Memory B cell (primary cell): ENCODE results near the gene DRP2.

Source experiments
- ATAC-seq: fragments of 150-1000 bp; cut with Tn5 transposase; 2 replicates; pipeline ENCODE4 v1.10.0; 2021; ENCODE audit warnings: low read depth, mild to moderate bottlenecking, moderate library complexity
- DNase-seq, 2 donors: peaks; one replicate each; pipeline ENCODE4 v3.0.0; 2022; ENCODE audit warnings: low spot score in 2 of 2
- H3K27ac Mint-ChIP-seq: one replicate; pipeline ENCODE4 v1.8.0; 2022; ENCODE audit warnings: mild to moderate bottlenecking, moderate library complexity, mixed read lengths
- H3K27me3 Mint-ChIP-seq: one replicate; pipeline ENCODE4 v1.8.0; 2022; ENCODE audit warnings: mixed read lengths
- H3K36me3 Mint-ChIP-seq: one replicate; pipeline ENCODE4 v1.8.0; 2022; ENCODE audit warnings: mild to moderate bottlenecking, mixed read lengths
- H3K4me1 Mint-ChIP-seq: one replicate; pipeline ENCODE4 v1.8.0; 2022; ENCODE audit warnings: mixed read lengths
- H3K4me3 Mint-ChIP-seq: one replicate; pipeline ENCODE4 v1.8.0; 2022; ENCODE audit warnings: mild to moderate bottlenecking, moderate library complexity, mixed read lengths
- H3K9me3 Mint-ChIP-seq: one replicate; pipeline ENCODE4 v1.8.0; 2022; ENCODE audit warnings: mixed read lengths

Gene DRP2

DNA sequence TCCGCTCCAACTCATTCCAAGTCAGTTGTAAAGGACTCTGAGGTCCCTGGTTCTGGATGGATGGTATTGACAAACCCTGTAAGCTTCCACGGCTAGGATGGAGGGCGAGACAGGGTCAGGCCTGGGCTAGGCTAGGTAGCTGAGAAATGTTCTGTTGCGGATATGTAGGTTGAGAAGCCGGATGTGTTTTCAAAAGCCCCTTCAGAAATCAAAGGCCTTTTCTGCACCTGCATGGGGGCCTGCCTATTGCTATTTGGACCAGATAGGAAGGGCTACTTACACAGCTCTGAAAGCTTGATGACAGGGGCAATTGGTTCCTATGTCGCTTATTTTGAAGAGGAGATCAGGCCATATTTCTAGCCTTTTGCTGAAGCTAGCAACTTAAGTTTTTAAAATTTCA, 1.9 kb upstream of the DRP2 start:
- DNase-seq (no peak), ATAC-seq (no peak)
- no peaks in the 10 kb centered on the region for H3K36me3 Mint-ChIP-seq
- peaks cover 3% of the 10 kb centered on the region for H3K4me1 Mint-ChIP-seq
- H3K4me3 Mint-ChIP-seq, result no peak overlapping the region
- H3K9me3 Mint-ChIP-seq, result no peaks in the 10 kb centered on the region
- no peak overlapping the region for H3K27ac Mint-ChIP-seq
- peaks cover 2% of the 10 kb centered on the region for H3K27me3 Mint-ChIP-seq

GRCh38 chrX:101219864-101220346, 319 bp downstream of the DRP2 start:
- no peak for DNase-seq
- ATAC-seq, result no peak
- Mint-ChIP-seq H3K27me3 (peaks cover 2% of the 10 kb centered on the region), H3K4me3 (no peak overlapping the region), H3K9me3 (no peaks in the 10 kb centered on the region), H3K27ac (no peak overlapping the region), H3K36me3 (no peaks in the 10 kb centered on the region), H3K4me1 (peaks cover 3% of the 10 kb centered on the region)

GRCh38 chrX:101220662-101221260, 1.2 kb downstream of the DRP2 start:
- no peak overlapping the region for H3K4me3 Mint-ChIP-seq
- no peaks in the 10 kb centered on the region for H3K36me3 Mint-ChIP-seq
- H3K4me1 Mint-ChIP-seq, result no peaks in the 10 kb centered on the region
- no peak overlapping the region for H3K27ac Mint-ChIP-seq
- DNase-seq (no peak), ATAC-seq (no peak)
- H3K27me3 Mint-ChIP-seq, result peaks cover 2% of the 10 kb centered on the region
- H3K9me3 Mint-ChIP-seq, result no peaks in the 10 kb centered on the region

DNA sequence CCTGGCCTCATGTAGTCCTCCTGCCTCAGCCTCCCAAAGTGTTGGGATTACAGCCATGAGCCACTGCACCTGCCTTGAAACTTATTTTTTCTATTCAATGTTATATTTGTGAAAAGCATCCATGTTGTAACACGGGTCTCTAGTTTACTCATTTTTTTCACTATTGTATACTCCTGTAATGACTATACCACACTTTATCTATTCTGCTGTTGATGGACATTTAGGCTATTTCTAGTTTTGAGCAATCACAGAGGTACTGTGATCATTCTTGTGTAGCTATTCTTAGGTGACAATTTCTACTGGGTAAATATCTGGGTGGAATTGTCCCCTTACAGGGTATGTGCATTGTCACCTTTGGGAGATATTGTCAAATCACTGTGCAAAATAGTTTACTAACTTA, 3.6 kb downstream of the DRP2 start:
- no peak for DNase-seq
- no peak for ATAC-seq
- Mint-ChIP-seq H3K27ac (no peak overlapping the region), H3K27me3 (peaks cover 2% of the 10 kb centered on the region), H3K36me3 (no peaks in the 10 kb centered on the region), H3K4me3 (no peak overlapping the region), H3K4me1 (no peaks in the 10 kb centered on the region), H3K9me3 (no peaks in the 10 kb centered on the region)

DNA sequence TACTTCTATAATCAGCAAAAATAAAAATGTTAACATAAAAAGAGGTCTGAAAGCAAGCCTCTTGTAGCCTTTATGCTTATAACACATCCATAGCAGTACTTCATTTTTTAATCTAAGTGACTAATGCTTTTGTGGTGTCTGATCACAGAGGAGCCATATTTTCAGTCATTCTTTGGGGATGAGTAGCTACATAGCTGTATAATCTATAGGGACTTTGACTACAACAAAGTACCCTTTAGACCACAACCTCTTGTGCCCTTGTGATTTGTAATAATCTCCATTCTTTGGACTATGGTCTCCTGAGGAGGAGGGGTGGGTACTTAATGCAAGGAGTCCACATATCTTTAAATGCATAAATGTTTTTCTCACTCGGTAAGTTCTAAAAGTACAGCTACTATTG, 9.6 kb downstream of the DRP2 start:
- no peak for ATAC-seq
- DNase-seq, result no peak
- no peak overlapping the region for H3K4me3 Mint-ChIP-seq
- H3K36me3 Mint-ChIP-seq, result no peaks in the 10 kb centered on the region
- no peaks in the 10 kb centered on the region for H3K4me1 Mint-ChIP-seq
- H3K27ac Mint-ChIP-seq, result no peak overlapping the region
- peaks cover 3% of the 10 kb centered on the region for H3K27me3 Mint-ChIP-seq
- no peaks in the 10 kb centered on the region for H3K9me3 Mint-ChIP-seq

GRCh38 chrX:101230636-101231035, 11.1 kb downstream of the DRP2 start:
- no peaks in the 10 kb centered on the region for H3K36me3 Mint-ChIP-seq
- ATAC-seq (no peak), DNase-seq (no peak)
- H3K27ac Mint-ChIP-seq, result no peak overlapping the region
- H3K9me3 Mint-ChIP-seq, result no peaks in the 10 kb centered on the region
- H3K4me1 Mint-ChIP-seq, result no peaks in the 10 kb centered on the region
- H3K27me3 Mint-ChIP-seq, result peaks cover 3% of the 10 kb centered on the region
- no peak overlapping the region for H3K4me3 Mint-ChIP-seq

DNA sequence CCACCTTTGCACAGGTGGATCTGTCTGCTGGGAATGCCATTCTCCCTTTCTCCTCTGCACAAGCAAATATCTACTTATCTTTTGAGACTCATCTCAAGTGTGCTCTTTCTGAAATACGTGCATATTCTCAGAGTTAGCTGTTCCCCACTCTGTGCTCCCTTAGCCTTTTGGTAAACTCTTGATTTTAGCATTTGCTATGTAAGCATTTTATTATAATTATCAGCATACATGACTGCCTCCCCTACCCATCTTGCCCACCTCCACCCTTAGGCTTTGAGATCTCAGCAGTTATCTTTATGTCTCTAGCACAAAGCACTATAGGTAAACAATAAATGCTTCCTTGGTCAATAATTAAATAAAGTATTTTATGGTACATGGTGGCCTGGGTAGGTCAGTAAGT, 11.5 kb downstream of the DRP2 start:
- Mint-ChIP-seq H3K4me3 (no peak overlapping the region), H3K4me1 (no peaks in the 10 kb centered on the region), H3K36me3 (no peaks in the 10 kb centered on the region), H3K27me3 (peaks cover 3% of the 10 kb centered on the region), H3K27ac (no peak overlapping the region), H3K9me3 (no peaks in the 10 kb centered on the region)
- no peak for DNase-seq
- no peak for ATAC-seq

DNA sequence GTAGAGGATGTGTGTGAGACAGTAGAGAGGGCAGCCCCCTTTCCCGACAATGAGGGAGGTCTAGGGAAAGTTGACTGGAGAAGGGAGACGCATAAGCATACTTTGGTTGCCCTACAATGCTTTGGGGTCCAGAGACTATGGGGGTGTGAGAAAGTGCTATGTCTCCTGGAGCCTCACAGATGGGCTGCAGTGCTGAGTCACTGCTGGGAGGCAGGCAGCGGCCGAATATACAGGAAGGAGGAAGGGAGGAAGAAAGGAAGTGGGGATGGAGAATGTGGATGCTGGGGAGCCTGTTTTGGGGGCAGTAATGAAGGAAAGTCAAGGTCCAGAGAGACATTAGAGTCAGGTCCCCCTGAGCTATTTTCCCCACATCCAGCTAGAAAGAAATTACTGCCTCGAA, 12.7 kb downstream of the DRP2 start:
- H3K4me1 Mint-ChIP-seq, result no peaks in the 10 kb centered on the region

GRCh38 chrX:101237041-101237440, 17.5 kb downstream of the DRP2 start:
- H3K27me3 Mint-ChIP-seq, result peaks cover 3% of the 10 kb centered on the region
- no peak overlapping the region for H3K27ac Mint-ChIP-seq
- H3K9me3 Mint-ChIP-seq, result no peaks in the 10 kb centered on the region
- H3K4me3 Mint-ChIP-seq, result no peak overlapping the region
- H3K36me3 Mint-ChIP-seq, result no peaks in the 10 kb centered on the region
- DNase-seq (no peak), ATAC-seq (no peak)
- H3K4me1 Mint-ChIP-seq, result no peaks in the 10 kb centered on the region

More for the DNA sequence above, 12.7 kb downstream of the DRP2 start:
- DNase-seq, result no peak
- H3K27me3 Mint-ChIP-seq, result peaks cover 3% of the 10 kb centered on the region
- H3K4me3 Mint-ChIP-seq, result no peak overlapping the region
- no peak for ATAC-seq
- no peaks in the 10 kb centered on the region for H3K9me3 Mint-ChIP-seq
- H3K36me3 Mint-ChIP-seq, result no peaks in the 10 kb centered on the region
- no peak overlapping the region for H3K27ac Mint-ChIP-seq

- DNase-seq, result no peak
- no peak overlapping the region for H3K4me3 Mint-ChIP-seq
- no peak overlapping the region for H3K27ac Mint-ChIP-seq
- no peaks in the 10 kb centered on the region for H3K4me1 Mint-ChIP-seq
- no peaks in the 10 kb centered on the region for H3K36me3 Mint-ChIP-seq
- no peaks in the 10 kb centered on the region for H3K27me3 Mint-ChIP-seq
- ATAC-seq, result no peak
- H3K9me3 Mint-ChIP-seq, result no peaks in the 10 kb centered on the region
These were observed 21.9 kb downstream of the DRP2 start for GRCh38 chrX:101241531-101241930.

DNA sequence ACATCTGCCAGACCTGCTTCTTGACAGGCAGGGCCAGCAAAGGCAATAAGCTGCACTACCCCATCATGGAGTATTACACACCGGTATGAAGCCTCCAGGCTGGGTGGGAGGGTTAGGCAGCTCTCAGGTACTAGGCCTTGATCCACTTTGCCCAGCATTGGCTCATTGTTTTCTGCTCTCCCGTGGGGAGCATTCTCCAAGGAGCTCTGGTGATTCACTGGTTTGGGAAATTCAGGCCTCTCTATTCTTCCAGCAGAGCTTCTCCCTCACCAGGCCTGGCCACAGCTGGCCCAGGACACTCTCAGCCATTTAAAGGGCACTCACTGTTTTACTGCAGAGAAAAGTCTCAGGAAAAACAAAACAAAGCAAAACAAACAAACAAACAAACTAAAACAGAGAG, 33.0 kb downstream of the DRP2 start:
- Mint-ChIP-seq H3K27me3 (no peaks in the 10 kb centered on the region), H3K27ac (no peak overlapping the region), H3K4me1 (no peaks in the 10 kb centered on the region), H3K4me3 (no peak overlapping the region), H3K9me3 (no peaks in the 10 kb centered on the region), H3K36me3 (no peaks in the 10 kb centered on the region)
- no peak for ATAC-seq
- DNase-seq, result no peak

- Mint-ChIP-seq H3K9me3 (no peaks in the 10 kb centered on the region), H3K27ac (no peak overlapping the region), H3K27me3 (no peaks in the 10 kb centered on the region), H3K36me3 (no peaks in the 10 kb centered on the region), H3K4me3 (no peak overlapping the region), H3K4me1 (no peaks in the 10 kb centered on the region)
- DNase-seq, result no peak
- no peak for ATAC-seq
These were observed 38.1 kb downstream of the DRP2 start for GRCh38 chrX:101257448-101258258.

DNA sequence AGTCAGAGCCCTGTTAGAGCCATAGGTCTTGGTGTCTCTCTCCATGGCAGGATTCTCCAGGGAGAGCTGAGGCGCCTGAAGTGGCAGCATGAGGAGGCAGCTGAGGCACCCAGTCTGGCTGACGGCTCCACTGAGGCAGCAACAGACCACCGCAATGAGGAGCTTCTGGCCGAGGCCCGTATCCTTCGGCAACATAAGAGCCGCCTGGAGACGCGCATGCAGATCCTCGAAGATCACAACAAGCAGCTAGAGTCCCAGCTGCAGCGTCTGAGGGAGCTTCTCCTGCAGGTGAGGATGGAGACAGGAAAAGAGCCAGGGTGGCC, 38.6 kb downstream of the DRP2 start:
- no peak overlapping the region for H3K27ac Mint-ChIP-seq
- H3K9me3 Mint-ChIP-seq, result no peaks in the 10 kb centered on the region
- DNase-seq (no peak), ATAC-seq (no peak)
- H3K27me3 Mint-ChIP-seq, result no peaks in the 10 kb centered on the region
- H3K4me1 Mint-ChIP-seq, result no peaks in the 10 kb centered on the region
- H3K36me3 Mint-ChIP-seq, result no peaks in the 10 kb centered on the region
- H3K4me3 Mint-ChIP-seq, result no peak overlapping the region

DNA sequence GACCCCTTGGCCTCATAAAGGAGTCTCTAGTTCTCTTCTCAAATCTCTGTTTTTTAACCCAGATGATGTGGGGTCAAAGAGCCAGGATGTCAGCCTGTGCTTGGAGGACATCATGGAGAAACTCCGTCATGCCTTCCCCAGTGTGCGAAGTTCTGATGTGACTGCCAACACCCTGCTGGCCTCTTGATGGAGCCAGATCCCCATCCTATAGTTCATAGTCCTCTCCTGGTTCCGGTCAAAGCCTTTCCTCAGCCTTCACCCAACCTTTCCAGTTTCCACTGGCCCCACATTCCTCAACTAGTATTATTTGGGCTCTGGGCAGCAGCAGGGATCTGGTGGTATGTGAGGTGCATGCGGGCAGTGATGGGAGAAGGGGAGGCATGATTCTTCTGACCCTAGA, 40.8 kb downstream of the DRP2 start:
- ATAC-seq (no peak), DNase-seq (no peak)
- Mint-ChIP-seq H3K27ac (no peak overlapping the region), H3K9me3 (no peaks in the 10 kb centered on the region), H3K4me1 (no peaks in the 10 kb centered on the region), H3K27me3 (no peaks in the 10 kb centered on the region), H3K4me3 (no peak overlapping the region), H3K36me3 (no peaks in the 10 kb centered on the region)

- DNase-seq, result no peak
- Mint-ChIP-seq H3K27me3 (peaks cover 1% of the 10 kb centered on the region), H3K36me3 (no peaks in the 10 kb centered on the region), H3K4me1 (no peaks in the 10 kb centered on the region), H3K9me3 (no peaks in the 10 kb centered on the region), H3K4me3 (no peak overlapping the region), H3K27ac (no peak overlapping the region)
- no peak for ATAC-seq
These were observed 43.0 kb downstream of the DRP2 start for GRCh38 chrX:101262590-101262989.
